GM18517 (cell line): ENCODE results near the gene CFAP54.
A peak's percentile ranks its signal among the peaks of the same experiment; 100 is the strongest.
"Not testable (repeated sequence)": the region's sequence is repeated elsewhere in the genome, so short reads cannot be mapped to it uniquely, and the experiment has no call there.

Source experiments
- ATAC-seq: cut with Tn5 transposase; IDR thresholded peaks from one replicate; pipeline ENCODE4 v1.9.1; 2021; ENCODE audit warnings: mild to moderate bottlenecking, moderate library complexity; ENCODE audit not compliant: unreplicated experiment

Gene CFAP54

GRCh38 chr12:96513681-96514080, 24.3 kb downstream of the CFAP54 start:
- ATAC-seq, result no peak

DNA sequence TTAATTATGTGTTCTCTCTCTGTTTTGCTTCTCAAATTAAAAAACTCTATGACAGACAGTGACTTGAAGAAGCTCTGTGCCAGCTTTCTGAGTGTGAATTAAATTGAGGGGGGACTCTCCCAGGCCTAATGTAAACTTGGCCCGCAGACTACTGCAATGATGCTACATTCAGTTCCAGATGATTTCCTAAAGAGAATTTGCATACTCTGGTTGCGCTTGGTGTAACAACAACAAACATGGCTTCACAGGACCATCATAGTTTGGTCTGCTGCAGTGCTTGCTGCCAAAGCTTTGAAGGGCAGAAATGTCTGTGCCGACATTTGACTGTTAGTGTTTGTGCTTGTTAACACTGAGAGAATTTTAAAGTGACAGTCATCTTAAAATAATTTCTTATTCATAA, 25.0 kb downstream of the CFAP54 start:
- ATAC-seq, result peak; percentile 88

GRCh38 chr12:96516472-96517430, 27.4 kb downstream of the CFAP54 start:
- ATAC-seq, result peak; percentile 69

DNA sequence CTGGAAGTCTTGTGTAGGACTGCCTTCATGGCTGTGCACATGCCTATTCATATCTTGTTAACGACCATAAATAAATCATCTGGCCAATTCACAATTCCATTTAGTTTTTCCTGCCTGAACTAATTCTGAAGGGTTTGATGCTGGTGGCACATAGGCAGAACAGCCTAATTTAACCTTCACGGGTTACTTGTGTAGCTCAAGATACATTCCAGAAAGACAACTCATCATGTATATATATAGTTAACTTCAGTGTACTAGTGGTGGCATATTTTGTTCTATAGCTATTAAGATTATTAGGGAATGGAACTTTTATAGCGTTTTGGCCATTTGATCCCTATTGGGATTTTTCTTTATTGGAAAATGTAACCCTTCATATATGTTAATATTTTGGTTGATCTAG, 31.4 kb downstream of the CFAP54 start:
- ATAC-seq, result no peak

- ATAC-seq, result no peak
Measured at GRCh38 chr12:96521895-96522682, 32.7 kb downstream of the CFAP54 start.

DNA sequence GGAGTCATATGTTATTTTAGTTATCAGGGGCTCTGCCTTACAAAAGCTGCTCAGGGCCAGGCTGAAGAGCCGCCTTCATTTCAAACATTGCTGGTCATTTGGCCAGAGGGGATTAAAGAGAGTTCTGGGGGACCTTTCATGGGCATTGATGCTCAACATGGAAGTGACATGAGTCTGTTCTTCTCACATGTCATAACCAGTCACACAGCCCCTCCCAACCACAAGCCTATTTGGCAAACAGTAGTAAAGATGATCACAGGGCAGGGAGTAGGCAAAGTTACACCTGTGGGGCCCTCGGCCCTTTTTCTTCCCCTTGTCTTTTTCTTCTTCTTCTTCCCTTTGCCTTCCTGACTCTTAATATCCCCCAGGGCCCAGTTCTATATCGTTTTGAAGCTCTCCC, 33.3 kb downstream of the CFAP54 start:
- no peak for ATAC-seq

DNA sequence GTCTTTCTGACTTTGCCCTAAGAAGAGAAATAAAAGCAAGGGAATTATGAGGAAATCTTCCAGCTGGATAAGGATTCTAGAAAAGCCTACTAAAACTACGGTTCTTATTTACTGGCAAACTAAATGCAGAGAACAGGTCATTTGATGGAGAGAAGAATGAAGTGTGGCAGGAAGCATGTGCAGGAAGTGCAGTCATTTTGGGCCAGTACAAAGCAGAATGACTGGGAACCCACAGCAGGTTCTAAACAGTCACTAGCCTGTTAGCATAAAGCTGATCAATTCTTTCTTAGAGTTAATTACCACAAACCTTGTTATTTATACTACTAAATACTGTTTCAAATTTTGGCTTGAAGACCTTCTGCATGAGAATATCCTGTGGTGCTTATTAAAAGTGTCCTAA, 36.7 kb downstream of the CFAP54 start:
- ATAC-seq, result no peak

GRCh38 chr12:96529912-96530311, 40.5 kb downstream of the CFAP54 start:
- ATAC-seq, result no peak

- no peak for ATAC-seq
Measured at GRCh38 chr12:96534339-96534738, 45.0 kb downstream of the CFAP54 start.

- no peak for ATAC-seq
Measured at GRCh38 chr12:96548384-96548783, 59.0 kb downstream of the CFAP54 start.

DNA sequence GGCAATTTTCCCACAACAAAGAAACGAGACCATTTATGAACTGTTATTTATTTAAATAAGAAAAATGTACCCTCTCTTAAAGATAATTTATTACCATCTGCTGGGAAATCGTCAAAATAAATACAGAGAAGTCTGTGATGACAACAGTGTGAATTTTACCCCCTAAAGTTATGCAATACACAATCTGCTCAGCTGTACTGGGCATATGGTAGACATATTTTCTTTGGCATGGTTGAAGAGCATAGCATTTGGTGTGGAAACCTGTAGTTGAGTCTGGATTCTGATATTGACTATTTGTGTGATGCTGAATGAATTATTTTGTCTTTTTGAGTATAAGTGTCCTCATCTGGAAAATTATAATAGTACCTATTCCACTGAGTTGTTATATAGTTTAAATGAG, 60.0 kb downstream of the CFAP54 start:
- no peak for ATAC-seq

DNA sequence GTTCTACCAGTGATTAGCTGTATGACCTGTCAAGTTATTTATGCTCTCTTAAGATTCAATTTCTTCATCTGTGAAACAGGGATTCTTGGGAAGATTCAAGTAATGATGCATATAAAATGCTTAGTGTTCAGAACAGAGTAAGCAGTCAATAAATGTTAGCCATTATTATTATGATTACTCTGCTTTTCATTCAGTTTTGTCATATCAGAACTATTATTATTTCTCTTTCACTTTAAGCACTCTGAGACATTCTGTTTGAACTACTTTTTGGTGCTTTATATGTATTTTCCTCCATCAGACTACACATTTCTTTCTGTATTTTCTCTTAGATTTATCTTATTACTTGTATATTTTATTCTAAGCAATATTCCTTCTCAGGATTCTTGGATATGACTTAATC, 81.2 kb downstream of the CFAP54 start:
- peak; percentile 25 for ATAC-seq

- peak; percentile 89 for ATAC-seq
Measured at GRCh38 chr12:96571101-96571862, 81.9 kb downstream of the CFAP54 start.

DNA sequence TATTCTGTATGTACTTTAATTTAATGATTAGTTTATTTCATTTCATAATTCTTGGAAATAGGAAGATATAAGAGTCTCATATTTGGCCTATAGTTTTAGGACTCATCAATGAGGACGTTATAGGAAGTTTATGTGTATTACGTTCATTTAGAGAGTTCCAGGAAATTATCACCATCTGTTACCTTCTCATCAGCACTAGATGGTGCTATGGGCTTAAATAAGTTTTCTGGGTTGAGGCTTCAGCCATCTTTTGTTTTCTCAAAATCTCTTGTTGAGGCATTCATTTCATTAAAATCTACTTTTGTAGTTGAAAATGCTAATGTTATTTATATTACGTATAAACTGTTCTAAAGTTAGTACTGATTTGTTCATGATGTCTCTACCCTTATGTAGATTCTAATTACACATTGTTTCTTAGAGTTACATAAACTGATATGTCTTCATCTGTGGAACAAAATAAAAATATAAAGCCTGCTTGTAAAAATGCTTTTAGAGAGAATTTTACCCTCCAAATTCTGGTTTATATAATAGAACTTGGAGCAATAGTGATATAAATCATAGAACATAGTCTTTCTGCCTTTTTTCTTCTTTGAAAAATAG, 89.2 kb downstream of the CFAP54 start:
- peak; percentile 93 for ATAC-seq

- ATAC-seq, result no peak
Measured at GRCh38 chr12:96585977-96586376, 96.6 kb downstream of the CFAP54 start.

DNA sequence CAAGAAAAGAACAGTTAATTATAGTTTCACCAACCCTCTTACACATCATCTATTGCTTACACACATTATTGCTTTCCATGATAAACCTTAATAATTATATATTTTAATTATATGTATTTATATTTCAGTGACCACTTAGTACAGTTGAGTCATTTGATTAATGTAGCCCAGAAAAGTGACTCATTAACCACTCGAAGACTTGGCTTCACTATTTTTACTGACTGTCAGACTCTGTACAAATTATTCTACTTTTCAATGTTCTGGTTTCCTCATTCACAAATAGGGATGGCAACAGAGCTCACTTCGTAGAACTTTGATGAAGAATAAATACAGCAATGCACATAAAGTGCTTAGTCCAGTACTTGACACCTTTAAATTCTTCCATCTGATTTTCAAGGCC, 98.3 kb downstream of the CFAP54 start:
- no peak for ATAC-seq

DNA sequence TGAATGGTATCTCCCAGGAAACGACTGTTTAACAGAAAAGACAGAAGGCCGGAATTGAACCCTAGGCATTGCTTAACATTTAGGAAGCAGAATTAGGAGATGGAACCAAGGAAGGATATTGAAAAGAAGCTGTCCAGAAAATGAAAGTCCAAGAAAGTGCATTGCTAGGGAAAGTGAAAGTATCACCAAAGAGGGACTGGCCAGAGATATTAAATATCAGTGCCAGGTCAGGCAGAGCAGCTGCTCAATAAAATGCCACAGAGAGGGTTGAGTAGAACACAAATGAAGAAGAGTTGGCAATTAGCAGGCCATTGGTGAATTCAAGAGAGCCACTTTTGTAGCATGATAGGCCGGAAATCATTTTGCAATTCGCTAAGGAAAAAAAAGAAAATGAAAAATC, 101.6 kb downstream of the CFAP54 start:
- no peak for ATAC-seq

GRCh38 chr12:96604374-96604773, 115.0 kb downstream of the CFAP54 start:
- ATAC-seq, result not testable (repeated sequence)

DNA sequence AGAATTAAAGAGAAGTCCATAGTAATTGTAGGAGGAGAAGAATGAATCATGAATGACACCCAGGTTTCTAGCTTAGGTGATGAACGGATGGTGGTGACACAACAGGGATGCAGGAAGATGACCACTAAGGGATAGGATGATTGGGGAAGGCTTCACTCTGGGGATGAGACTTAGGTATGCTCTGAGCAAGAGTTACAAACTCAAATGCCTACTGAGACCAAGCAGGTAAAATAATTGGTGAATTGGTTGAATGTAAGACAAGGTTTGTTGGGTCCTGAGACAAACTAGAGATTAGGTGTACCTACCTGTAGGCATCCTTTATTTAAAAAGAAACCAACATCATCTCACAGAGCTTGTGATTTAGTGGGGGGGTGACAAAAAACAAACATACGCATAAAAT, 116.3 kb downstream of the CFAP54 start:
- ATAC-seq, result no peak

- ATAC-seq, result no peak
Measured at GRCh38 chr12:96606134-96606533, 116.8 kb downstream of the CFAP54 start.

GRCh38 chr12:96606644-96607043, 117.3 kb downstream of the CFAP54 start:
- ATAC-seq, result no peak
